ENCODE results near the gene SOX18. TPM values are rescaled to one million over a fixed set of nuclear protein-coding genes. Genes with fewer than 3 reads are reported as not detected.

SOX18 gene
- total and polyA plus RNA-seq, 2 of the 13 experiments (the other 11 are each of a cell fraction or from before 2014, with no cell fraction given), result 1.6 to 1.9 TPM

DNA sequence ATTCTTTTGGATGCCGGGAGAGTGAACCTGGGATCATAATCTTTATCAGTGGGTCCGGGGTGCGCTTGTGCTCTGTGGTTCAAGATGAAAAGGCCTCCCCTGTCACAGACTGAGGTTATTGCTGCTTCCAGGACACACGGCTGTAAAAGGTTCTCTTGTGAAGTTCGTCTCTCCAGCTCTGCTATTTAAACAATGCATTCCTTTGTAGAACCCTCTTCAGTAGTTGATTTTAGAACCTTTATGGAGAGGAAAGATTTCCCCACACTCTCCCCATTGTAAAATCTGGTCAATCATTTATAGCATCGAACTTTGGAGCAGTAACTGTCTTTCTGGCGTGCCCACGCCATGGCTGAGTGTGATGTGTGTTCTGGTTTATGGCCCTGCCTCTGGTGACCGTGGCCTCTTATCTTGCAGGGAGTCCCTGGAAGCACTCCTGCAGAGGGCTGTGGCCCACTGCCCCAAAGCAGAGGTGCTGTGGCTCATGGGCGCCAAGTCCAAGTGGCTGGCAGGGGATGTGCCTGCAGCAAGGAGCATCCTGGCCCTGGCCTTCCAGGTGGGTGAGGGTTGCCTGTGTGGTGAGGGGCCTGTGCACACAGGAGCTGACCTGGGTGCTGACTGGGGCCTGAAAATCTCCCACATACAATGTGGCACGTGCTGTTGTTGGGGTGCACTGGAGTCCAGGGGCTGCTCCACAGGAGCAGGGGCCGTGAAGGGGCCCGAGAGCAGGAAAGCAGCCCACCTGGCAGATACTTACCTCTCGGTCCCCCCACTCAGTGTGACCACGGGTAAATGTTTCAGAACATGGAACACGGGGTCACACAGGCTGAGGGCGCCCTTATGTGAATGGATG, 25.1 kb downstream of the SOX18 start (continued):
- TF ChIP-seq ZNF10 (CRISPR knock-in tag; IDR thresholded peaks at IDR 0.05; ENCODE audit: borderline replicate concordance, low read depth), result no peak
- TF ChIP-seq ZNF549 (CRISPR knock-in tag; IDR thresholded peaks at IDR 0.05), result no peak
- no peak; the same call in 1 of the 2 replicates for TF ChIP-seq ZNF792 (CRISPR knock-in tag; IDR thresholded peaks at IDR 0.05)
- TF ChIP-seq, protein P1, sequence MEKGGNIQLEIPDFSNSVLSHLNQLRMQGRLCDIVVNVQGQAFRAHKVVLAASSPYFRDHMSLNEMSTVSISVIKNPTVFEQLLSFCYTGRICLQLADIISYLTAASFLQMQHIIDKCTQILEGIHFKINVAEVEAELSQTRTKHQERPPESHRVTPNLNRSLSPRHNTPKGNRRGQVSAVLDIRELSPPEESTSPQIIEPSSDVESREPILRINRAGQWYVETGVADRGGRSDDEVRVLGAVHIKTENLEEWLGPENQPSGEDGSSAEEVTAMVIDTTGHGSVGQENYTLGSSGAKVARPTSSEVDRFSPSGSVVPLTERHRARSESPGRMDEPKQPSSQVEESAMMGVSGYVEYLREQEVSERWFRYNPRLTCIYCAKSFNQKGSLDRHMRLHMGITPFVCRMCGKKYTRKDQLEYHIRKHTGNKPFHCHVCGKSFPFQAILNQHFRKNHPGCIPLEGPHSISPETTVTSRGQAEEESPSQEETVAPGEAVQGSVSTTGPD (CRISPR knock-in tag; IDR thresholded peaks at IDR 0.05), result peak; percentile 91; the same call in 1 of the 2 replicates
- TF ChIP-seq, protein P2, sequence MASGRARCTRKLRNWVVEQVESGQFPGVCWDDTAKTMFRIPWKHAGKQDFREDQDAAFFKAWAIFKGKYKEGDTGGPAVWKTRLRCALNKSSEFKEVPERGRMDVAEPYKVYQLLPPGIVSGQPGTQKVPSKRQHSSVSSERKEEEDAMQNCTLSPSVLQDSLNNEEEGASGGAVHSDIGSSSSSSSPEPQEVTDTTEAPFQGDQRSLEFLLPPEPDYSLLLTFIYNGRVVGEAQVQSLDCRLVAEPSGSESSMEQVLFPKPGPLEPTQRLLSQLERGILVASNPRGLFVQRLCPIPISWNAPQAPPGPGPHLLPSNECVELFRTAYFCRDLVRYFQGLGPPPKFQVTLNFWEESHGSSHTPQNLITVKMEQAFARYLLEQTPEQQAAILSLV (CRISPR knock-in tag; IDR thresholded peaks at IDR 0.05; ENCODE audit: borderline replicate concordance), result peak; percentile 75; the same call in 1 of the 2 replicates
- peak; percentile 77 for TF ChIP-seq MEF2D (CRISPR knock-in tag; IDR thresholded peaks at IDR 0.05)
- no peak for TF ChIP-seq HNRNPUL1 (IDR thresholded peaks at IDR 0.05; ENCODE audit: low read depth, low read length)
- no peak for TF ChIP-seq ZNF558 (CRISPR knock-in tag; IDR thresholded peaks at IDR 0.05; ENCODE audit: borderline replicate concordance)
- peak; percentile 94 for TF ChIP-seq GFI1 (CRISPR knock-in tag; IDR thresholded peaks at IDR 0.05; ENCODE audit: borderline replicate concordance)
- TF ChIP-seq PPARG (CRISPR knock-in tag; conservative IDR thresholded peaks at IDR 0.05), result peak; percentile 73
- TF ChIP-seq ATRX (CRISPR knock-in tag; IDR thresholded peaks at IDR 0.05; ENCODE audit: borderline replicate concordance), result peak; percentile 93; the same call in 1 of the 2 replicates
- TF ChIP-seq, protein P3, sequence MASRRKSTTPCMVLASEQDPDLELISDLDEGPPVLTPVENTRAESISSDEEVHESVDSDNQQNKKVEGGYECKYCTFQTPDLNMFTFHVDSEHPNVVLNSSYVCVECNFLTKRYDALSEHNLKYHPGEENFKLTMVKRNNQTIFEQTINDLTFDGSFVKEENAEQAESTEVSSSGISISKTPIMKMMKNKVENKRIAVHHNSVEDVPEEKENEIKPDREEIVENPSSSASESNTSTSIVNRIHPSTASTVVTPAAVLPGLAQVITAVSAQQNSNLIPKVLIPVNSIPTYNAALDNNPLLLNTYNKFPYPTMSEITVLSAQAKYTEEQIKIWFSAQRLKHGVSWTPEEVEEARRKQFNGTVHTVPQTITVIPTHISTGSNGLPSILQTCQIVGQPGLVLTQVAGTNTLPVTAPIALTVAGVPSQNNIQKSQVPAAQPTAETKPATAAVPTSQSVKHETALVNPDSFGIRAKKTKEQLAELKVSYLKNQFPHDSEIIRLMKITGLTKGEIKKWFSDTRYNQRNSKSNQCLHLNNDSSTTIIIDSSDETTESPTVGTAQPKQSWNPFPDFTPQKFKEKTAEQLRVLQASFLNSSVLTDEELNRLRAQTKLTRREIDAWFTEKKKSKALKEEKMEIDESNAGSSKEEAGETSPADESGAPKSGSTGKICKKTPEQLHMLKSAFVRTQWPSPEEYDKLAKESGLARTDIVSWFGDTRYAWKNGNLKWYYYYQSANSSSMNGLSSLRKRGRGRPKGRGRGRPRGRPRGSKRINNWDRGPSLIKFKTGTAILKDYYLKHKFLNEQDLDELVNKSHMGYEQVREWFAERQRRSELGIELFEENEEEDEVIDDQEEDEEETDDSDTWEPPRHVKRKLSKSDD (CRISPR knock-in tag; IDR thresholded peaks at IDR 0.05; ENCODE audit: low read depth), result peak; percentile 45; the same call in 1 of the 2 replicates
- TF ChIP-seq, protein P4, sequence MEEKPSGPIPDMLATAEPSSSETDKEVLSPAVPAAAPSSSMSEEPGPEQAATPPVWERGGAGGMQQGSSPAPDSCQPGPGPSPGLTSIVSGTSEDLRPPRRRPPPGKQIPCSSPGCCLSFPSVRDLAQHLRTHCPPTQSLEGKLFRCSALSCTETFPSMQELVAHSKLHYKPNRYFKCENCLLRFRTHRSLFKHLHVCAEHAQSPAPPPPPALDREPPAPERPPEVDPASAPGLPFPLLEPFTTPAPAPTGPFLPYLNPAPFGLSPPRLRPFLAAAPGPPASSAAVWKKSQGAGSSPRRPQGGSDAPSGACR (CRISPR knock-in tag; IDR thresholded peaks at IDR 0.05), result peak; percentile 91; the same call in 1 of the 2 replicates
- TF ChIP-seq PHF20 (CRISPR knock-in tag; IDR thresholded peaks at IDR 0.05), result 0 out of 2 replicates have a peak, but pooled peaks have one; percentile 35
- TF ChIP-seq, protein P5, sequence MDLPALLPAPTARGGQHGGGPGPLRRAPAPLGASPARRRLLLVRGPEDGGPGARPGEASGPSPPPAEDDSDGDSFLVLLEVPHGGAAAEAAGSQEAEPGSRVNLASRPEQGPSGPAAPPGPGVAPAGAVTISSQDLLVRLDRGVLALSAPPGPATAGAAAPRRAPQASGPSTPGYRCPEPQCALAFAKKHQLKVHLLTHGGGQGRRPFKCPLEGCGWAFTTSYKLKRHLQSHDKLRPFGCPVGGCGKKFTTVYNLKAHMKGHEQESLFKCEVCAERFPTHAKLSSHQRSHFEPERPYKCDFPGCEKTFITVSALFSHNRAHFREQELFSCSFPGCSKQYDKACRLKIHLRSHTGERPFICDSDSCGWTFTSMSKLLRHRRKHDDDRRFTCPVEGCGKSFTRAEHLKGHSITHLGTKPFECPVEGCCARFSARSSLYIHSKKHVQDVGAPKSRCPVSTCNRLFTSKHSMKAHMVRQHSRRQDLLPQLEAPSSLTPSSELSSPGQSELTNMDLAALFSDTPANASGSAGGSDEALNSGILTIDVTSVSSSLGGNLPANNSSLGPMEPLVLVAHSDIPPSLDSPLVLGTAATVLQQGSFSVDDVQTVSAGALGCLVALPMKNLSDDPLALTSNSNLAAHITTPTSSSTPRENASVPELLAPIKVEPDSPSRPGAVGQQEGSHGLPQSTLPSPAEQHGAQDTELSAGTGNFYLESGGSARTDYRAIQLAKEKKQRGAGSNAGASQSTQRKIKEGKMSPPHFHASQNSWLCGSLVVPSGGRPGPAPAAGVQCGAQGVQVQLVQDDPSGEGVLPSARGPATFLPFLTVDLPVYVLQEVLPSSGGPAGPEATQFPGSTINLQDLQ (CRISPR knock-in tag; IDR thresholded peaks at IDR 0.05), result 0 out of 2 replicates have a peak, but pooled peaks have one; percentile 4
- TF ChIP-seq SIX1 (CRISPR knock-in tag; IDR thresholded peaks at IDR 0.05; ENCODE audit: borderline replicate concordance), result peak; percentile 57; the same call in 1 of the 2 replicates

Data from HepG2 (cell line).